T-helper 1 cell (primary cell): ENCODE data around the gene ITGA4.
A peak's percentile ranks its signal among the peaks of the same experiment; 100 is the strongest.

Experiments used
- DNase-seq, 5 donors: peaks; one replicate each; pipeline ENCODE4 v3.0.0-alpha.2; 2012 to 2020

Gene ITGA4

GRCh38 chr2:181516992-181517391, 59.8 kb downstream of the ITGA4 start:
- DNase-seq: no peak

- peak in 1 of 5 donors; percentile 3 for DNase-seq
Measured at GRCh38 chr2:181517685-181518301, 60.6 kb downstream of the ITGA4 start.

GRCh38 chr2:181520253-181520652, 63.1 kb downstream of the ITGA4 start:
- DNase-seq: no peak

GRCh38 chr2:181523756-181524155, 66.6 kb downstream of the ITGA4 start:
- no peak for DNase-seq

GRCh38 chr2:181526014-181526413, 68.8 kb downstream of the ITGA4 start:
- no peak for DNase-seq

- no peak for DNase-seq
Measured at GRCh38 chr2:181527058-181527457, 69.9 kb downstream of the ITGA4 start.

- DNase-seq: no peak
Measured at GRCh38 chr2:181528441-181528840, 71.3 kb downstream of the ITGA4 start.

GRCh38 chr2:181536730-181537129, 79.5 kb downstream of the ITGA4 start:
- DNase-seq: no peak

GRCh38 chr2:181540421-181540820, 83.2 kb downstream of the ITGA4 start:
- DNase-seq: no peak

GRCh38 chr2:181542170-181542569, 85.0 kb downstream of the ITGA4 start:
- DNase-seq: no peak

- DNase-seq: no peak
Measured at GRCh38 chr2:181546086-181546485, 88.9 kb downstream of the ITGA4 start.

GRCh38 chr2:181552808-181553207, 95.6 kb downstream of the ITGA4 start:
- DNase-seq: no peak

GRCh38 chr2:181553244-181553643, 96.1 kb downstream of the ITGA4 start:
- DNase-seq: no peak

- no peak for DNase-seq
Measured at GRCh38 chr2:181554061-181554830, 97.1 kb downstream of the ITGA4 start.

GRCh38 chr2:181558371-181558770, 101.2 kb downstream of the ITGA4 start:
- DNase-seq: no peak

- no peak for DNase-seq
Measured at GRCh38 chr2:181563101-181563692, 106.0 kb downstream of the ITGA4 start.

- DNase-seq: no peak
Measured at GRCh38 chr2:181566334-181567032, 109.3 kb downstream of the ITGA4 start.

- no peak for DNase-seq
Measured at GRCh38 chr2:181570059-181570458, 112.9 kb downstream of the ITGA4 start.

GRCh38 chr2:181570833-181571661, 113.9 kb downstream of the ITGA4 start:
- DNase-seq: no peak

- DNase-seq: no peak
Measured at GRCh38 chr2:181573140-181573736, 116.1 kb downstream of the ITGA4 start.

- no peak for DNase-seq
Measured at GRCh38 chr2:181574321-181574720, 117.1 kb downstream of the ITGA4 start.

- no peak for DNase-seq
Measured at GRCh38 chr2:181575024-181575649, 118.0 kb downstream of the ITGA4 start.
